Left renal pelvis (tissue), 4 donors: Measurements from ENCODE around the gene CENPL. TPM values are rescaled to one million over a fixed set of nuclear protein-coding genes. Genes with fewer than 3 reads are reported as not detected.
"Not testable (repeated sequence)": the region's sequence is repeated elsewhere in the genome, so short reads cannot be mapped to it uniquely, and the experiment has no call there.

Source experiments
- DNase-seq, 4 donors: peaks; one replicate each; pipeline ENCODE4 v3.0.0-alpha.2; 2013; ENCODE audit warnings: low read depth in 4 of 4, low spot score in 3 of 4
- polyA plus RNA-seq, 4 donors: library from polyadenylated mRNA; unstranded; fragments of 120-200 nt; gene quantifications; one replicate each; pipeline ENCODE4 v1.2.1, GENCODE V29; 2013; ENCODE audit not compliant: insufficient read length in 4 of 4

The CENPL gene
- polyA plus RNA-seq, 4 donors, result 10.7 to 14.3 (median 12.1) TPM

DNA sequence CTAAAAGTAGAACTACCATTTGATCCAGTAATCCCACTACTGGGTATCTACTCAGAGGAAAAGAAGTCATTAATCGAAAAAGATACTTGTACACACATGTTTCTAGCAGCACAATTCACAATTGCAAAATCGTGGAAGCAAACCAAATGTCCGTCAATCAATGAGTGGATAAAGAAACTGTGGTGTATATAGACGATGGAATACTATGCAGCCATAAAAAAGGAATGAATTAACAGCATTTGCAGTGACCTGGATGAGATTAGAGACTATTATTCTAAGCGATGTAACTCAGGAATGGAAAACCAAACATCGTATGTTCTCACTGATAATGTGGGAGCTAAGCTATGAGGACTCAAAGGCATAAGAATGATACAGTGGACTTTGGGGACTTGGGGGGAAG is 60.4 kb downstream of the CENPL start:
- not testable (repeated sequence) for DNase-seq

GRCh38 chr1:173758980-173759379 is 65.7 kb downstream of the CENPL start:
- no peak for DNase-seq

GRCh38 chr1:173758110-173758509 is 66.6 kb downstream of the CENPL start:
- DNase-seq, result no peak

GRCh38 chr1:173757666-173758065 is 67.0 kb downstream of the CENPL start:
- no peak for DNase-seq

DNA sequence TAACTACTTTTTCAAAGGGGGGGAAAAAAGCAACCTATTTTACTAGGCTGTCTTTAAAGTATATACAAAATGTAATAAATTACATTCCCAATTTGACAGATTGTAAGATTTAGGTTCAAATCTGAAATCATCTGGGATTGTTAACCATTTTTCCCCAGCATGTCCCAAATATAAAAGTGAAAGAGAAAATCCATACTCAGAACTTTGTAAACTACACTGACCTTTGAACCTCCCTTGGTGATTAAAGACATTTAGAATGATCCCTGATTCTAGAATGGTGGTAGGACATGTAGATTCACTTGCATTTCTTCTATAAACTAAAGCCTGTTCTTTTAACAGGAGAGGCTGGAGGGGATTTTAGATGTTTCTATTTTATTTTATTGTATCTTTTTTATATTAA is 70.9 kb downstream of the CENPL start:
- DNase-seq, result no peak

Other genes starting within 250 kb of the CENPL start
- gene SLC9C2, start 221.8 kb downstream of the CENPL start, polyA plus RNA-seq, result under 1 TPM in 3 of 4 donors, not detected in 1; 0.03 to 0.15 (median 0.09) TPM
- not detected for gene TEX50, start 189.5 kb downstream of the CENPL start, polyA plus RNA-seq
- gene ANKRD45, start 155.0 kb downstream of the CENPL start, polyA plus RNA-seq, result 1 to 10 TPM; 1.4 to 7.6 (median 4.7) TPM
- 10 to 100 TPM; 22.0 to 32.7 (median 23.7) TPM for gene KLHL20, start 109.9 kb downstream of the CENPL start, polyA plus RNA-seq
- gene DARS2, start 210 bp downstream of the CENPL start, polyA plus RNA-seq, result 10 to 100 TPM; 15.1 to 28.7 (median 27.4) TPM
- gene GAS5, start 43.1 kb upstream of the CENPL start, polyA plus RNA-seq, result 100 to 1,000 TPM; 575 to 748 (median 635) TPM
- gene ZBTB37, start 43.5 kb upstream of the CENPL start, polyA plus RNA-seq, result 10 to 100 TPM in 1 of 4 donors, 1 to 10 TPM in 3; 7.5 to 10.5 (median 8.7) TPM
- 1 to 10 TPM in 1 of 4 donors, under 1 TPM in 3; 0.37 to 5.5 (median 0.42) TPM for gene SERPINC1, start 92.4 kb upstream of the CENPL start, polyA plus RNA-seq
- gene RC3H1, start 197.5 kb upstream of the CENPL start, polyA plus RNA-seq, result 10 to 100 TPM; 12.5 to 14.4 (median 13.0) TPM